ENCODE measurements around the gene TUBA1C. TPM values are rescaled to one million over a fixed set of nuclear protein-coding genes. Genes with fewer than 3 reads are reported as not detected.

The TUBA1C gene
- total RNA-seq, 1 experiment from 2014 or later: 540 TPM

DNA sequence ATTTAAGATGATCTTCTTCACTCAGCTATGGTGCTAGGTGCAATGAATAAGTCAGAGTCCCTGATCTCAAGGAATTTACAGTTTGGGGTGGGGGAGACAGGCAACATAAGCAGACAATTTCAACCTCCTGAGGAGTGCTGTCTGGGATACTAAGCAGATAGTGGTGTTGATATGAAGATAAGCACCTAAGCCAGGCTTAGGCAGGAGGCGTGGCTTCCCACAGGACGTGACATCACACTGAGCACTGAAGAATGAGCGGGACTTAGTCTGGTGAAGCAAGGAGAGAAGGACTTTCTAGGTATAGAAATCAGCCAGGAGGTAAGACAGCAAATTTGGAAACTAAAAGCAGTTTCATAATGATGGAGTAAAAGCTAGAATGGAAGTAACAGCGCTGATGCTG is 36.9 kb downstream of the TUBA1C start (continued):
- TF ChIP-seq, protein P1, sequence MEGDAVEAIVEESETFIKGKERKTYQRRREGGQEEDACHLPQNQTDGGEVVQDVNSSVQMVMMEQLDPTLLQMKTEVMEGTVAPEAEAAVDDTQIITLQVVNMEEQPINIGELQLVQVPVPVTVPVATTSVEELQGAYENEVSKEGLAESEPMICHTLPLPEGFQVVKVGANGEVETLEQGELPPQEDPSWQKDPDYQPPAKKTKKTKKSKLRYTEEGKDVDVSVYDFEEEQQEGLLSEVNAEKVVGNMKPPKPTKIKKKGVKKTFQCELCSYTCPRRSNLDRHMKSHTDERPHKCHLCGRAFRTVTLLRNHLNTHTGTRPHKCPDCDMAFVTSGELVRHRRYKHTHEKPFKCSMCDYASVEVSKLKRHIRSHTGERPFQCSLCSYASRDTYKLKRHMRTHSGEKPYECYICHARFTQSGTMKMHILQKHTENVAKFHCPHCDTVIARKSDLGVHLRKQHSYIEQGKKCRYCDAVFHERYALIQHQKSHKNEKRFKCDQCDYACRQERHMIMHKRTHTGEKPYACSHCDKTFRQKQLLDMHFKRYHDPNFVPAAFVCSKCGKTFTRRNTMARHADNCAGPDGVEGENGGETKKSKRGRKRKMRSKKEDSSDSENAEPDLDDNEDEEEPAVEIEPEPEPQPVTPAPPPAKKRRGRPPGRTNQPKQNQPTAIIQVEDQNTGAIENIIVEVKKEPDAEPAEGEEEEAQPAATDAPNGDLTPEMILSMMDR (IDR thresholded peaks at IDR 0.05): no peak
- TF ChIP-seq FOXJ3 (CRISPR knock-in tag; IDR thresholded peaks at IDR 0.05; ENCODE audit: borderline replicate concordance): no peak
- no peak for TF ChIP-seq GABPB1 (CRISPR knock-in tag; IDR thresholded peaks at IDR 0.05)
- no peak for TF ChIP-seq ZNF263 (CRISPR knock-in tag; IDR thresholded peaks at IDR 0.05; ENCODE audit: low read depth)
- TF ChIP-seq, protein P2, sequence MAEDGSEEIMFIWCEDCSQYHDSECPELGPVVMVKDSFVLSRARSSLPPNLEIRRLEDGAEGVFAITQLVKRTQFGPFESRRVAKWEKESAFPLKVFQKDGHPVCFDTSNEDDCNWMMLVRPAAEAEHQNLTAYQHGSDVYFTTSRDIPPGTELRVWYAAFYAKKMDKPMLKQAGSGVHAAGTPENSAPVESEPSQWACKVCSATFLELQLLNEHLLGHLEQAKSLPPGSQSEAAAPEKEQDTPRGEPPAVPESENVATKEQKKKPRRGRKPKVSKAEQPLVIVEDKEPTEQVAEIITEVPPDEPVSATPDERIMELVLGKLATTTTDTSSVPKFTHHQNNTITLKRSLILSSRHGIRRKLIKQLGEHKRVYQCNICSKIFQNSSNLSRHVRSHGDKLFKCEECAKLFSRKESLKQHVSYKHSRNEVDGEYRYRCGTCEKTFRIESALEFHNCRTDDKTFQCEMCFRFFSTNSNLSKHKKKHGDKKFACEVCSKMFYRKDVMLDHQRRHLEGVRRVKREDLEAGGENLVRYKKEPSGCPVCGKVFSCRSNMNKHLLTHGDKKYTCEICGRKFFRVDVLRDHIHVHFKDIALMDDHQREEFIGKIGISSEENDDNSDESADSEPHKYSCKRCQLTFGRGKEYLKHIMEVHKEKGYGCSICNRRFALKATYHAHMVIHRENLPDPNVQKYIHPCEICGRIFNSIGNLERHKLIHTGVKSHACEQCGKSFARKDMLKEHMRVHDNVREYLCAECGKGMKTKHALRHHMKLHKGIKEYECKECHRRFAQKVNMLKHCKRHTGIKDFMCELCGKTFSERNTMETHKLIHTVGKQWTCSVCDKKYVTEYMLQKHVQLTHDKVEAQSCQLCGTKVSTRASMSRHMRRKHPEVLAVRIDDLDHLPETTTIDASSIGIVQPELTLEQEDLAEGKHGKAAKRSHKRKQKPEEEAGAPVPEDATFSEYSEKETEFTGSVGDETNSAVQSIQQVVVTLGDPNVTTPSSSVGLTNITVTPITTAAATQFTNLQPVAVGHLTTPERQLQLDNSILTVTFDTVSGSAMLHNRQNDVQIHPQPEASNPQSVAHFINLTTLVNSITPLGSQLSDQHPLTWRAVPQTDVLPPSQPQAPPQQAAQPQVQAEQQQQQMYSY (CRISPR knock-in tag; IDR thresholded peaks at IDR 0.05): no peak
- TF ChIP-seq, protein P3, sequence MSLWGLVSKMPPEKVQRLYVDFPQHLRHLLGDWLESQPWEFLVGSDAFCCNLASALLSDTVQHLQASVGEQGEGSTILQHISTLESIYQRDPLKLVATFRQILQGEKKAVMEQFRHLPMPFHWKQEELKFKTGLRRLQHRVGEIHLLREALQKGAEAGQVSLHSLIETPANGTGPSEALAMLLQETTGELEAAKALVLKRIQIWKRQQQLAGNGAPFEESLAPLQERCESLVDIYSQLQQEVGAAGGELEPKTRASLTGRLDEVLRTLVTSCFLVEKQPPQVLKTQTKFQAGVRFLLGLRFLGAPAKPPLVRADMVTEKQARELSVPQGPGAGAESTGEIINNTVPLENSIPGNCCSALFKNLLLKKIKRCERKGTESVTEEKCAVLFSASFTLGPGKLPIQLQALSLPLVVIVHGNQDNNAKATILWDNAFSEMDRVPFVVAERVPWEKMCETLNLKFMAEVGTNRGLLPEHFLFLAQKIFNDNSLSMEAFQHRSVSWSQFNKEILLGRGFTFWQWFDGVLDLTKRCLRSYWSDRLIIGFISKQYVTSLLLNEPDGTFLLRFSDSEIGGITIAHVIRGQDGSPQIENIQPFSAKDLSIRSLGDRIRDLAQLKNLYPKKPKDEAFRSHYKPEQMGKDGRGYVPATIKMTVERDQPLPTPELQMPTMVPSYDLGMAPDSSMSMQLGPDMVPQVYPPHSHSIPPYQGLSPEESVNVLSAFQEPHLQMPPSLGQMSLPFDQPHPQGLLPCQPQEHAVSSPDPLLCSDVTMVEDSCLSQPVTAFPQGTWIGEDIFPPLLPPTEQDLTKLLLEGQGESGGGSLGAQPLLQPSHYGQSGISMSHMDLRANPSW (CRISPR knock-in tag; conservative IDR thresholded peaks at IDR 0.05; ENCODE audit: low read depth): no peak
- no peak for TF ChIP-seq JAZF1 (CRISPR knock-in tag; IDR thresholded peaks at IDR 0.05)
- TF ChIP-seq, protein P4, sequence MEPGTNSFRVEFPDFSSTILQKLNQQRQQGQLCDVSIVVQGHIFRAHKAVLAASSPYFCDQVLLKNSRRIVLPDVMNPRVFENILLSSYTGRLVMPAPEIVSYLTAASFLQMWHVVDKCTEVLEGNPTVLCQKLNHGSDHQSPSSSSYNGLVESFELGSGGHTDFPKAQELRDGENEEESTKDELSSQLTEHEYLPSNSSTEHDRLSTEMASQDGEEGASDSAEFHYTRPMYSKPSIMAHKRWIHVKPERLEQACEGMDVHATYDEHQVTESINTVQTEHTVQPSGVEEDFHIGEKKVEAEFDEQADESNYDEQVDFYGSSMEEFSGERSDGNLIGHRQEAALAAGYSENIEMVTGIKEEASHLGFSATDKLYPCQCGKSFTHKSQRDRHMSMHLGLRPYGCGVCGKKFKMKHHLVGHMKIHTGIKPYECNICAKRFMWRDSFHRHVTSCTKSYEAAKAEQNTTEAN (CRISPR knock-in tag; IDR thresholded peaks at IDR 0.05): no peak
- TF ChIP-seq, protein P5, sequence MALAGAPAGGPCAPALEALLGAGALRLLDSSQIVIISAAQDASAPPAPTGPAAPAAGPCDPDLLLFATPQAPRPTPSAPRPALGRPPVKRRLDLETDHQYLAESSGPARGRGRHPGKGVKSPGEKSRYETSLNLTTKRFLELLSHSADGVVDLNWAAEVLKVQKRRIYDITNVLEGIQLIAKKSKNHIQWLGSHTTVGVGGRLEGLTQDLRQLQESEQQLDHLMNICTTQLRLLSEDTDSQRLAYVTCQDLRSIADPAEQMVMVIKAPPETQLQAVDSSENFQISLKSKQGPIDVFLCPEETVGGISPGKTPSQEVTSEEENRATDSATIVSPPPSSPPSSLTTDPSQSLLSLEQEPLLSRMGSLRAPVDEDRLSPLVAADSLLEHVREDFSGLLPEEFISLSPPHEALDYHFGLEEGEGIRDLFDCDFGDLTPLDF (CRISPR knock-in tag; IDR thresholded peaks at IDR 0.05): no peak
- no peak for TF ChIP-seq TP53 (CRISPR knock-in tag; IDR thresholded peaks at IDR 0.05)
- TF ChIP-seq, protein P6, sequence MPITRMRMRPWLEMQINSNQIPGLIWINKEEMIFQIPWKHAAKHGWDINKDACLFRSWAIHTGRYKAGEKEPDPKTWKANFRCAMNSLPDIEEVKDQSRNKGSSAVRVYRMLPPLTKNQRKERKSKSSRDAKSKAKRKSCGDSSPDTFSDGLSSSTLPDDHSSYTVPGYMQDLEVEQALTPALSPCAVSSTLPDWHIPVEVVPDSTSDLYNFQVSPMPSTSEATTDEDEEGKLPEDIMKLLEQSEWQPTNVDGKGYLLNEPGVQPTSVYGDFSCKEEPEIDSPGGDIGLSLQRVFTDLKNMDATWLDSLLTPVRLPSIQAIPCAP (CRISPR knock-in tag; IDR thresholded peaks at IDR 0.05): no peak

DNA sequence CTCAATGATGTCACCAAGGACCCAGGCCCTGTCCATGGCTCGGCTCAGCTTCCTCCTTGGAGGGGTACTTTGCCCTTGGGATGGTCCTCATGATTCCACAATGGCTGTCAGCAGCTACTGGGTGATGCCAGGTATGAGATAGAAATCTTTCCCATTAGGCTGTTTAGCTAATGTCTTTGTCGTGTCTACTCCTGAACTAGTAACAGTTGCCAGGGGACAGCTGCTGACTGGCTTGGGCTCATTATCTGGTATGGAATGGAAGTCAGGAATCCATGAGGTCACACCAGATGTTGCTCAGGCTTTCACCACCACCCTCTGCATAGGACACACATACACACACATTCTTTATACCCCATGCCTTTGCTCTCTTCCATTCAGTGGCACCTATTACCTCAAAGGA is 39.3 kb downstream of the TUBA1C start:
- CTCF ChIA-PET: interaction anchor here (0.5 to 4.3 kb wide), 8 partner anchors 10 to 216 kb away, joined by 3 to 18 read pairs (median 5); partner anchors contain the start of genes DNAJC22, PRPH and TROAP
- H3K27ac Mint-ChIP-seq: no peak overlapping the region
- no peak overlapping the region for H3K4me3 Mint-ChIP-seq
- no peaks in the 10 kb centered on the region for H3K36me3 Mint-ChIP-seq
- POLR2A ChIA-PET: no interaction called here
- H3K9me3 Mint-ChIP-seq: no peaks in the 10 kb centered on the region
- DNase-seq (ENCODE audit: low spot score) (no peak), ATAC-seq (no peak)
- H3K4me1 Mint-ChIP-seq: no peaks in the 10 kb centered on the region
- H3K27me3 Mint-ChIP-seq (ENCODE audit: low read depth): peaks cover 62% of the 10 kb centered on the region
- TF ChIP-seq TEAD4 (CRISPR knock-in tag; IDR thresholded peaks at IDR 0.05) (no peak), MYBL2 (CRISPR knock-in tag; IDR thresholded peaks at IDR 0.05) (no peak), PRRX2 (CRISPR knock-in tag; IDR thresholded peaks at IDR 0.05) (no peak), ESRRA (CRISPR knock-in tag; IDR thresholded peaks at IDR 0.05; ENCODE audit: borderline replicate concordance) (no peak)
- TF ChIP-seq, protein P3 (CRISPR knock-in tag; conservative IDR thresholded peaks at IDR 0.05; ENCODE audit: low read depth): no peak
- TF ChIP-seq, protein P7, sequence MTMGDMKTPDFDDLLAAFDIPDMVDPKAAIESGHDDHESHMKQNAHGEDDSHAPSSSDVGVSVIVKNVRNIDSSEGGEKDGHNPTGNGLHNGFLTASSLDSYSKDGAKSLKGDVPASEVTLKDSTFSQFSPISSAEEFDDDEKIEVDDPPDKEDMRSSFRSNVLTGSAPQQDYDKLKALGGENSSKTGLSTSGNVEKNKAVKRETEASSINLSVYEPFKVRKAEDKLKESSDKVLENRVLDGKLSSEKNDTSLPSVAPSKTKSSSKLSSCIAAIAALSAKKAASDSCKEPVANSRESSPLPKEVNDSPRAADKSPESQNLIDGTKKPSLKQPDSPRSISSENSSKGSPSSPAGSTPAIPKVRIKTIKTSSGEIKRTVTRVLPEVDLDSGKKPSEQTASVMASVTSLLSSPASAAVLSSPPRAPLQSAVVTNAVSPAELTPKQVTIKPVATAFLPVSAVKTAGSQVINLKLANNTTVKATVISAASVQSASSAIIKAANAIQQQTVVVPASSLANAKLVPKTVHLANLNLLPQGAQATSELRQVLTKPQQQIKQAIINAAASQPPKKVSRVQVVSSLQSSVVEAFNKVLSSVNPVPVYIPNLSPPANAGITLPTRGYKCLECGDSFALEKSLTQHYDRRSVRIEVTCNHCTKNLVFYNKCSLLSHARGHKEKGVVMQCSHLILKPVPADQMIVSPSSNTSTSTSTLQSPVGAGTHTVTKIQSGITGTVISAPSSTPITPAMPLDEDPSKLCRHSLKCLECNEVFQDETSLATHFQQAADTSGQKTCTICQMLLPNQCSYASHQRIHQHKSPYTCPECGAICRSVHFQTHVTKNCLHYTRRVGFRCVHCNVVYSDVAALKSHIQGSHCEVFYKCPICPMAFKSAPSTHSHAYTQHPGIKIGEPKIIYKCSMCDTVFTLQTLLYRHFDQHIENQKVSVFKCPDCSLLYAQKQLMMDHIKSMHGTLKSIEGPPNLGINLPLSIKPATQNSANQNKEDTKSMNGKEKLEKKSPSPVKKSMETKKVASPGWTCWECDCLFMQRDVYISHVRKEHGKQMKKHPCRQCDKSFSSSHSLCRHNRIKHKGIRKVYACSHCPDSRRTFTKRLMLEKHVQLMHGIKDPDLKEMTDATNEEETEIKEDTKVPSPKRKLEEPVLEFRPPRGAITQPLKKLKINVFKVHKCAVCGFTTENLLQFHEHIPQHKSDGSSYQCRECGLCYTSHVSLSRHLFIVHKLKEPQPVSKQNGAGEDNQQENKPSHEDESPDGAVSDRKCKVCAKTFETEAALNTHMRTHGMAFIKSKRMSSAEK (CRISPR knock-in tag; IDR thresholded peaks at IDR 0.05; ENCODE audit: borderline replicate concordance): no peak
- TF ChIP-seq, protein P6 (CRISPR knock-in tag; IDR thresholded peaks at IDR 0.05): no peak

Data from WTC11 (cell line).